ENCODE results near the gene TTYH3.
"Not testable (repeated sequence)": the region's sequence is repeated elsewhere in the genome, so short reads cannot be mapped to it uniquely, and the experiment has no call there.

Gene TTYH3, protein sequence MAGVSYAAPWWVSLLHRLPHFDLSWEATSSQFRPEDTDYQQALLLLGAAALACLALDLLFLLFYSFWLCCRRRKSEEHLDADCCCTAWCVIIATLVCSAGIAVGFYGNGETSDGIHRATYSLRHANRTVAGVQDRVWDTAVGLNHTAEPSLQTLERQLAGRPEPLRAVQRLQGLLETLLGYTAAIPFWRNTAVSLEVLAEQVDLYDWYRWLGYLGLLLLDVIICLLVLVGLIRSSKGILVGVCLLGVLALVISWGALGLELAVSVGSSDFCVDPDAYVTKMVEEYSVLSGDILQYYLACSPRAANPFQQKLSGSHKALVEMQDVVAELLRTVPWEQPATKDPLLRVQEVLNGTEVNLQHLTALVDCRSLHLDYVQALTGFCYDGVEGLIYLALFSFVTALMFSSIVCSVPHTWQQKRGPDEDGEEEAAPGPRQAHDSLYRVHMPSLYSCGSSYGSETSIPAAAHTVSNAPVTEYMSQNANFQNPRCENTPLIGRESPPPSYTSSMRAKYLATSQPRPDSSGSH

DNA sequence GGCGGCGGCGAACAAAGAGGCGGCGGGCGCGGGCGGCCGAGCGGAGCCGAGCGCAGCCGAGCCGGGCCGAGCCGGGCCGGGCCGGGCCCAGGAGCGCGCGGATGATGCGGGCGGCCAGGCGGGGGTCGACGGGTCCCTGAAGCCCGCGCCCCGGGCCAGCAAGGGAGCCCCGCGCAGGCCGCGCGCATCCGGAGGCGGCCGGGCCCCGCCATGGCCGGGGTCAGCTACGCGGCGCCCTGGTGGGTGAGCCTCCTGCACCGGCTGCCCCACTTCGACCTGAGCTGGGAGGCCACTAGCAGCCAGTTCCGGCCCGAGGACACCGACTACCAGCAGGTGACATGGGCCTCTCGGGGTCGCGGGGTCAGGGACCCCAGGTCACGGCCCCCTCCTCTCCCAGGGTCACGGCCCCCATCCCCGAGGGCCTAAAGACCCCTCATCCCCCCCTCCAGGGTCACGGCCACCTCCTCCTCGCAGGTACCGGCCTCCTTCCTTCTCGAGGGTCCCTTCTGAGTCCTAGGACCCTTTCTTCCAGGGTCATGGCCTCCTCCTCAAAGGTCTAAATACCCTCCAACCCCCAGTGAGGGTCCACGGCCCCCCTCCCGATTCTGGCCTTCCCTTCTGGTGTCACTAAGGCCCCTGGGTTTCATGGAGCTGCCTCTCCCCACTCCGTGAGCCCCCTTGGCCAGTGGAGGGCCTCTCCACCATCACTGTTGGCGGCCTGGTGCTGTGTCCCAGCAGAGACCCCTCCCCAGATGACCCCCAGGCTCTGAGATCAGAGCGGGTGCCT is at the start of gene TTYH3:
TTYH3 (plus strand) TSS at position 41 of the 787 bp plus-strand sequence; CDS start at position 211, 170 bp downstream.
- peak; percentile 79 for DNase-seq (ENCODE audit: low spot score)

DNA sequence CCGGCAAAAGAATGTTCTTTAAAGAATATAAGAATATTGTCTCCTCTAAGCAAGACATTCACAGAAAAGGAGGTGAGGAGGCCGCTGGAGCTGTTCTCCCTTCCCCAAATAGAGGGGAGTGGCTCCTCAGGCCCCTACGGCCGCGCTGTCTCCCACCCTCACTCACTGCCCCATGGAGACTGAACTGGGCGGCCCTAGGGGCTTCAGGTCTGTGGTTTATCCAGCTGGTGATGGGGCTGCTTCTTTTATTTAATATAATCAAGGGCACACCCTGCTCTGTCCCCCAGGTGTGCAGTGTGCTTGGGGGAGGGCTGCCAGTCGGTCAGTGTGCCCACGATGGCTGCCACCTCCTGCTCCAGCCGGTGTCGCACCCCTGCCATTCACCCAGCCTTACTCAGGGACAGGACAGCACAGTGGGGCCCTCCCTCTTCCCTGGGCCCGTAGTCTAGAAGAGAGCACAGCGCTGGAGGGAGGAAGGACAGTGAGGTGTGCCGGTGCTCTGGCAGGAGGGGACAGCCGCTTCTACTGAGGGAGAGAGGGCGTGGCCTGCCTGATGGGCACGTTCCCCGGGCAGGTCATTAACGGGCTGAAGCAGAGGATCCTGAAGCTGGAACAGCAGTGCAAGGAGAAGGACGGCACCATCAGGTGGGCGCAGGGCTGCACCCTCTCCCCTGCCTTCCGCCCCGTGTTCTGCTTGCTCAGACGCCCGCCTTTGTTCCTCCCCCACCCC is 49.6 kb upstream of the TTYH3 start:
- DNase-seq (ENCODE audit: low spot score): no peak

DNA sequence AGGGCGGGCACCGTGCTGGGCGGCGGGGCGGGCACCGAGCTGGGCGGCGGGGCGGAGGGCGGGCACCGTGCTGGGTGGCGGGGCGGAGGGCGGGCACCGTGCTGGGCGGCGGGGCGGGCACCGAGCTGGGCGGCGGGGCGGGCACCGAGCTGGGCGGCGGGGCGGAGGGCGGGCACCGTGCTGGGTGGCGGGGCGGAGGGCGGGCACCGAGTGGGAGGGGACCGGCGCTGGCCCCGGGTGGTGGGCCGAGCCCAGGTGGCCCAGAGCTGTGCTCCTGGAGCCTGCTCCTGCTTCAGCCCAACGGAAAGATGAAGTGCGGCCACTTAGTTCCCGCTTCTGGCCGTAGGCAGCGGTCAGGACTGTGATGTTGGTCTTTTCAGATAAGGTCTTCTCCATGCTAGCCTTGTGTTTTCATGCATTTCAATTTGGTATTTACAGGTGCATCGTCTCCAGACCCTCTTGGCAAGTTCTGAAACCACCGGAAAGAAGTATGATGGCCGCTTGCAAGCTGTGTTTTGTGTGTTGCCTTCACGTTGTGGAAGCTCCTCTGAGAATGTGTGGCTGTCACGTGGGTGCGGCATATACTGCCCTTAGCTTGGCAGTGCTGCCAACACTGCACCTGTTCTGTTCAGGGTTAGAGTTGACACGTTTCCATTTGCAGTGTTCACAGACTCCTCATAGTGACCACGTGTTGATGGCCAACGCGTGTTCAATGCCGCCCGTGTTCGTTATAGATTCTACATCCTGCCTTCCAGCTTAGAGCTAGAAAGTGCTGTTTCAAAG is 47.8 kb upstream of the TTYH3 start:
- no peak for DNase-seq (ENCODE audit: low spot score)

DNA sequence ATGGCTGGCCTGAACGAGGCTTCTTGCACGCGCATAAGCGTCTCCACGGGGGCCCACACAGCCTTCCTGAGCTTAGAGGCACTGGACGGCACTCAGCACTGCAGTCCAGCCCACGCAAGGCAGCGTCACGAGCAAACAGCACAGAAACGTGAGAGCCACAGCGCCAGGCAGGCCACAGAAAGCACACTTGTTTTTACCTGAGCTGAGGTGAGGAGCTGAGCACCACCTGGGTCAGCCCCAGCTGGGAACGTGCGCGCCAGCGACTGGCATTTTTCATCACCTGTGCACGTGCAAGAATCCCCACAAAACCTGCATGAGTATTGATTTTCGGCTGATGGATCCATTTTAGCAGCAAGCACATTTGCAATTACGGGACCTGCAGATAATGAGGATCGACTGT is 46.3 kb upstream of the TTYH3 start:
- DNase-seq (ENCODE audit: low spot score): no peak

DNA sequence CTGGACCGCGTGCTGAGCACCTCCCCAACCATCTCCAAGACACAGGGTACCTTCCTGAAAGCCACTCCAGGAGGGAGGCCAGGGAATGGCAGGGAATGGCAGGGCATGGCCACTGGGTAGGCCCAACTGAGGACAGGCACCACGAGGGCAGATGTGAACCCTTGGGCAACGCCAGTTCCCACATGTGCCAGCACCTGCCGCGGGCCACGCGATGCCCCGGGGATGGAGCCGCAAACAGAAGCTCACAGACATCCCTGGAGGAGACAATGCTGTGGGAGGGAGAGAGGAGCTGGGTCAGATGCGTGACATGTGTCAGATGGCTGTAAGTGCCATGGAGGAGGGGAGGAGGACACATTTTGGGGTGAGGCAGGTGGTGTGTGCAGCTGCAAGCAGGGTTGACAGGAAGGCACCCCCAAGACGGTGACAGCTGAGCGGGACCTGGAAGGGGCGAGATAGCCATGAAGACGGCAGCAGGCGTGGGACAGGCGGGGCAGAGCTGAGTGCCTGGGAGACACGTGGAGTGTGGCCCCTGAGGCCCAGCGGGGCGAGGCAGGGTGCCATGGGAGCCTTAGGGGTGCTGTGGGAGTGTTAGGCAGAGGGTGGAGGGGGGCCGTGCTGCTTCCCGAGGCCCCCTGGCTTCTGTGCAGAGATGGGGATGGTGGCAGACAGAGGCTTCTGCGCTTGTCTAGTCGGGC is 45.3 kb upstream of the TTYH3 start:
- no peak for DNase-seq (ENCODE audit: low spot score)

DNA sequence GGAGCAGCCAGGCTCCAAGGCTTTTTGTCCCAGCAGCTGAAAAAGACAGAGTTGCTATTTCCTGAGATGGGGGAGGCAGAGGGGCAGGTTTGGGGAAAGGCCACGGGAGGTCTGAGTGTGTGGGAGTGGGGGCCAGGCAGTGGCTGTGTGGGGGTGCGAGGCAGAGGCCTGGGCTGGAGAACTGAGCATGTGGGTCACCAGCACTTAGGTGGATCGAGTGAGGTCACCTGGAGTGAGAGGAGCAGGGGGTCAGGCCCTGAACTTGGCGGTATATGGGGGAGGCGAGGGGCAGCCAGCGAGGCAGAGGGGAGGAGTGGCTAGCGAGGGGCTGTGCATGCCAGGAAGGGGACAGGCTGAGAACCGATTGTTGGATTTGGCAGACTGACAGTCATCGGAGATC is 44.7 kb upstream of the TTYH3 start:
- no peak for DNase-seq (ENCODE audit: low spot score)

DNA sequence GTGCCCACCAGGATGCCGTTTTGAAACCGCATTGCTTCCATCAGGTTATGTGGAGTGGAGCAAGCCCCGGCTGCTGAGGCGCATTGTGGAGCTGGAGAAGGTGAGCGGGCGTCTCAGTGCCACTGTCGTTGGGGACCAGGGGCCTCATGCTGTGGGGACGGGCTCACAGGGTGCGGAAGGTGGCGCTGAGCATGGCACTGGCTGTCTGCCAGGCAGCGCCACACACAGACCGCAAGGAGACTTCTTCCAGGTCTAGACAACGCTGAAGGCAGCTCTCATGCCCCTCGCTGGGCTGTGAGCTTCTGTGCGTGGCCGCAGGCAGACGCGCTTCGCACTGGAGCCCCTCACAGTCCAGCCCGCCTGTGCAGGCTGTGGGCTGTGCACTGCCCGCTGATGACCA is 44.0 kb upstream of the TTYH3 start:
- DNase-seq (ENCODE audit: low spot score): no peak

DNA sequence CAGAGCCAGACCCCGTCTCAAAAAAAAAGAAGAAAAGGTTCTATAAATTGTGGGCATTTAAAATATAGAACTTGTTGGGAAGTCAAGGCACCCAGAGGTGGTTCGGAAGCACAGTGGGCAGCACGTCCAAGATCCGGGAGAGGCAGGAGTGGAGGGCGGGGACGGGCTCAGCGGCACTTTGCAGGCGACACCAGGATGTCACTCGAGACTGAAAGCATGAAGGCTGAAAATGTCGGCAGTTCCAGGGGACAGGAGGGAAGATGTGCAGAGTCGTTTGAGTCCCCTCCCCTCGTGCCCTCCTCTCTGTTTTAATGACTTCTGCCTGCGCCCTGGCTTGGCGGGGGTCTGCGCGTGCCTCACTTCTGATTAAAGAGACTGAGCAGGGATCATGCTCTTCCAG is 42.4 kb upstream of the TTYH3 start:
- no peak for DNase-seq (ENCODE audit: low spot score)

DNA sequence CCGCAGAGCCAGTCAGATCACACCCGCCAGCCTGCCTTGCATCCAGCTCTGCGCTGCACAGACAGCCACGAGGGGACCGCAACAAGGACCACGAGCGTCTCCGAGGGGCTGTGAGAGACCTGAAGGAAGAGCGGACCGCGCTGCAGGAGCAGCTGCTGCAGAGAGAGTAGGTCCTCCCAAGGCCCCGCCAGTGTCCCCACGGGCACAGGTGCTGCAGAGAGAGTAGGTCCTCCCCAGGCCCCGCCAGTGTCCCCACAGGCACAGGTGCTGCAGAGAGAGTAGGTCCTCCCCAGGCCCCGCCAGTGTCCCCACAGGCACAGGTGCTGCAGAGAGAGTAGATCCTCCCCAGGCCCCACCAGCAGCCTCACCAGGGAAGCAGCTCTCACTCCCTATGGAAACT is 41.8 kb upstream of the TTYH3 start:
- not testable (repeated sequence) for DNase-seq (ENCODE audit: low spot score)

DNA sequence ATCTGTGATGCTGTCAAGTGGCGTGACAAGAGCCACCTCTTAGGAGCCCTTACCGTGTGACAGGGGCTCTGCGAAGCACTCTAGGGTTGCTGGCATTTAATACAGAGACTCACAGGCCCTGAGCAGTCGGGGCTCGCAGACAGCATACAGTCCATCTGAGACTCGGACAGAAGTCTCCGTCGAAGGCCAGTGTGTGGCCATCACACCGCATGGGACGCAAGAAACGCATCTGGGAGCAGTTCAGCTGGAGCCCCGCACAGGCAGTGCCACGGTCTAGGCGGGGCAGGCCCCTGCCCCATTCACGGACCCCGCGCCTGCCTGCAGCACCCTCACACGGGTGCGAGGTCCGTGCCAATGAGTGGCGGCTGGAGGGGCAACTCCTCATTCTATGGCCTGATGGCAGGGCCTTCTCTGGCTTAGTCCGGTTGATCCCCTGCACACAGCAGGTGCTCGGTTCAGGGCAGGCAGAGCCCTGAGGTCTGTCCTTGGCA is 39.4 kb upstream of the TTYH3 start:
- DNase-seq (ENCODE audit: low spot score): no peak

DNA sequence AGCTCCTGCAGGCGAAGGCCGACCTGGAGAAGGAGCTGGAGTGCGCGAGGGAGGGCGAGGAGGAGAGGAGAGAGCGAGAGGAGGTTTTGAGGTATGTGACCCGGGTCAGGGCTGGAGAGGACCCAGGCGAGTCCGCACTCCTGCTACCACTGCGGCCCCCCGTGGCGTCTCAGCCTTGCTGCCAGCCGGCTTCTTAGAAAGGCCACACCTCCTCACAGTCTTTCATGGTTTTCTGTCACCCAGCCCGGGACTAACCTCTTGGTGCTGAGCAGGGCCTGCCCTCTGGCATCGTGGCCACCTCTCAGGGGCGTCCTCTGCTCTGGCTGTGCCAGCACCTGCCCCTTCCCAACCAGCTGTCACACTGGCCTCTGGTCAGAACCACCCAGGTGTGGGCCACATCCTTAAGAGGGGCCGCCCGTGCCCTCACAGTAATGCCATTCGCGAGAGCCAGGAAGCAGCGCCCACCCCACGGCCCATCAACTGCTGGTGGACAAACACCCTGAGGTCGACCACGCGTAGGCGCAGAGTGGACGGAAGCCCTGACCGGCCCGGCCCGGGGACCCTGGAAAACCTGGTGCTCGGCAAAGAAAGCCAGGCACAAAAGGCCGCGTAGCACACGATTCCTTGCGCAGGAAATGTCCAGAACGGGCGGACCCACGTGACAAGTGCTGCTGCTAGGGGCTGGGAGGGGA is 38.6 kb upstream of the TTYH3 start:
- no peak for DNase-seq (ENCODE audit: low spot score)

DNA sequence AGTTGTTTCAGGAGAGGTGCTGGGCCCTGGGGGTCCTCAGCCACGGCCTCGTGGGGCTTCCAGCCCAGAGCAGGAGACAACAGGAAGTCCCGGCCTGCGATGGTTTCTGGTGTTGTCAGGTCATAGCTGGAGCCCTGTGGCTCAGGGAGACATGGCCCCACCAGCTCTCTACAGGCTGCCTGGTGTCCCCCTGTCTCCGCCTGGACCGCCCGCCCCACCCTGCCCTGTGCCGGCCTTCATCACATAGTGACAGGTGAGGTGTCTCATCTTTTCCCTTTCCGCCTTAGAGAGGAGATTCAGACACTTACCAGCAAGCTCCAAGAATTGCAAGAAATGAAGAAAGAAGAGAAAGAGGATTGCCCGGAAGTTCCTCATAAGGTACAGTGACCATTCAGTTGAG is 37.2 kb upstream of the TTYH3 start:
- DNase-seq (ENCODE audit: low spot score): no peak

DNA sequence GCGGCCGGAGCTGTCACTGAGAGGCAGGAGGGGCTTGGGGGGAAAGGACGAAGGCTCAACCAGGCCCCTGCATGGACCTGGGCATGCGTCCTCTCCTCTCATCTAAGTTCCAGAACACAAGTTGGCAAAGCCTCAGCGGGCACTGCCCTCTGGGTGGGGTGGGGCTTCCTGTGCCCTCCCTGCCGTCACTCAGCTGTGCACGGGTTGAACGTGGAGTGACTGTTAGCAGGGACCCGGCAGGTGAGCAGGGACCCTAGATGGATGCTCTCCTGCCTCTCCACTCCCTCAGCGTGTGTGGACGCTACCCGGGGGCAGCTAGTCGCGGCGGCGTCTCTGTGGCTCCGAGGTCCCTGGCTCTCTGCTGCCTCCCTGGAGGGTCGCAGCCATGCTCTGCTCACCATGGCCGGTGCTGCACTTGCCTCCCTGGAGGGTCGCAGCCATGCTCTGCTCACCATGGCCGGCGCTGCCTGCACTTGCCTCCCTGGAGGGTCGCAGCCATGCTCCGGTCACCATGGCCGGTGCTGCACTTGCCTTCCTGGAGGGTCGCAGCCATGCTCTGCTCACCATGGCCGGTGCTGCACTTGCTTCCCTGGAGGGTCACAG is 36.4 kb upstream of the TTYH3 start:
- DNase-seq (ENCODE audit: low spot score): no peak

DNA sequence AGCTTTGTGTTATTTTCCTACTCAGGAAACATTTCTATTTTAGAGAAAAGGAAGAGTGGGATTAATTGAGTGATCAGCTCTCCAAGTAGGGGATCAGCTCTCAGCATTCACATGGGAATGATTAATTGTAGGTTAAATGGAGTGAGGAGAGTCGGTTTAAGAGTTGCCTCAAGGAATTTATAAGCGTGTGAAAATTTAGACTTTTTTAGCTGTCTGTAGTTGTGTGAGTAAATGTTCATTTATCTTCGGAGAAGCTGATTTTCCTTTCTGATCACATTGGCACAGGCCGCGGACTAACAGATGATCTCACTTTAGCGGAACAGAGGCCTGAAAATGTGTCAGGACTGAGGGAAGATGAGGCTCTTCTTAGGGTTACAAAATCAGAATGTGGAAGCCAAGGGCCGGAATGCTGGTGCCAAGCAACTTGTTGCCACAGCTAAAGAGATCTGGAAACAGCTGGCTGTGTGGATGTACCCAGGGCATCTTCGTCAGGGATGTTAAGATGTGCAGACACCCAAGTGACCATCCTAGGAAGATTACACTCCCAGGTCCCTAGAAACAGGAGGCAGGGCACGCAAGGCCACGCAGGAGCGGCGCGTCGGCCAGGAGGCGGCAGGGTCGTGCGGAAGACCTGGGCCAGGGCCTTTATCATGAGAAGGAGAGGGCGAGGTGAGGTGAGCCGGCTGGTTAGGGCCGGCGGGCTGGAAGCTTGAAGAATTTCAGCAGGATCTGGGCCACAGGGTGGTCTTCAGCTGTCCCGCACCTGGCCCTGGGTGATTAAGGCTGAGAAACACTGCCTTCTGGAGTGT is 35.1 kb upstream of the TTYH3 start:
- DNase-seq (ENCODE audit: low spot score): no peak

DNA sequence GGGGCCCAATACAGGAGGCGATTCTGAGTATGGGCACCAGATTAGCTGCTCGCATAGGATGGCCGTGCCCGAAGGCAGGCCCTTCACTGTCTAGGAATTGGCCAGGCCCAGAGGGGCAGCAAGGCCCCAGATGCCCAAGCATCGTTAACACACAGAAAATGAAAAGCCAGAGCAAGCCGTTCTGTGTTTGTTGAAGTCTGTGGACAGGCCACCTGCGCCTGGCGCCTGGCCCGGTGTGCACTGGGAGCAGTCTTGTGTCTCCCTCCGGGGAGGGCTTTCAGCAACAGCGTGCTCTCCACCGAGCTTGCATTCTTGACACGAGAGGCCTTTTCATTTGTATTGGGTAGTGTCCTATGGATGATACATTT is 34.5 kb upstream of the TTYH3 start:
- no peak for DNase-seq (ENCODE audit: low spot score)

DNA sequence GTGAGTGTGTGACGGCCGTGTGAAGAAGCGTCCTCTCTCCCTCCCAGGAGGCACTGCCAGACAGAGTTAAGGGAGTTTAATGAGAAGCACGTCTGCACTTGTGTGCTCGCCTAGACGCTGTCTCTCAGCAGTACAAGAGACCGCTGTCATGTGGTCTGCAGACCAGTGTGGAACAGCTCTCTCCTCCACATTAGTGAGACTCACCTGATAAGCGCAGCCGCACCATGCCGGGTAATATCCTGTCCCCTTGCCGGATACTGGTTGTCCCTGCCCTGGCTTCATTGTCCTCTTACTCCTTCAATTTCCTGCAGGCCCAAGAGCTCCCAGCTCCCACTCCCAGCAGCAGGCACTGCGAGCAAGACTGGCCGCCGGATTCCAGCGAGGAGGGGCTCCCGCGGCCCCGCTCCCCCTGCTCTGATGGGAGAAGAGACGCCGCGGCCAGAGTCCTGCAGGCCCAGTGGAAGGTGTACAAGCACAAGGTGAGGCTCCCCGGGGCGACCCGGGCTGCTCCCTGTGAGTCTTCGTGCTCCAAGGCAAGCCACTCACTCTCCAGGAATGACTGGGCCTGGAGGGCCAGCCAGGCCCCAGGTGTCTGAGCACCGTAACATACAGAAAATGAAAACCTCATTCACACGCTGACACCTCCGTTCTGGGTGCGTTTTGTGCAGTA is 33.5 kb upstream of the TTYH3 start:
- DNase-seq (ENCODE audit: low spot score): no peak

DNA sequence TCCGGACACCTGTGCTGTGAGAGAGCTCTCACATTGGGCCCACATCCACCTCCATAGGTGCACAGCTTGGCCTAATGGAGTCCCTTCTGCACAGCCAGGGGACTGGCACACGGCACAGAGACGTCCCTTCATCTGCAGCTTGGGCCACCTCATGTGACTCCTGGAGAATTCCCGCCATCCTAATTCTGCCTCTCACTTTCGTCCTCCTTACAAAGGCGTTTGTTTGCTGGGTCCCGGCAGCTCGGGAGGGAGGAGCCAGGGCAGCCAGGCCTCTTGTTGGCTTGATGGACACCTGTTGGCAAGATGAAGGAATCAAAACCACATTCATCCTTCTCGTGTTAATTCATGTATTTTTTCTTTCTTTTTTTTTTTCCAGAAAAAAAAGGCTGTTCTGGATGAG is 30.7 kb upstream of the TTYH3 start:
- no peak for DNase-seq (ENCODE audit: low spot score)

DNA sequence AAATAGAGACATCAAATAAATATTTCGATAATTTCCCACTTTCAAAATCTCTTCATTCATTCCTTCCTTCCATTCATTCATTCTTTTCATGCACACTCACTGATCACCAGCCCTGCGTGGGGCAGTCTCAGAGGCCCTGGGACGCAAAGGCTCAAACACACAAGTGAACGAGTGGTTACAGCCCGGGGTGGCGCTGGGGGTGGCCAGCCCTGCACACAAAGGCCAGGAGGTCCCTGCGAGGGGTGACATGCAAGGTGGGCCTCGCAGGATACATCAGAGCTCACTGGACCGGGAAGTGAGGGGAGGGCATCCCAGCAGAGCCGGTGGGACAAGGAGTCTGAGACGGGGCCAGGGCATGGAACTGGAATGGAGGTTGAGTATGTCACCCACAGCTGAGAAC is 29.9 kb upstream of the TTYH3 start:
- DNase-seq (ENCODE audit: low spot score): no peak
